GM18907 (cell line): ENCODE measurements around the gene DRD2.

Experiments used
- ATAC-seq: cut with Tn5 transposase; IDR thresholded peaks from one replicate; pipeline ENCODE4 v1.9.1; 2021; ENCODE audit warnings: mild to moderate bottlenecking, moderate library complexity; ENCODE audit not compliant: unreplicated experiment

DRD2 gene

DNA sequence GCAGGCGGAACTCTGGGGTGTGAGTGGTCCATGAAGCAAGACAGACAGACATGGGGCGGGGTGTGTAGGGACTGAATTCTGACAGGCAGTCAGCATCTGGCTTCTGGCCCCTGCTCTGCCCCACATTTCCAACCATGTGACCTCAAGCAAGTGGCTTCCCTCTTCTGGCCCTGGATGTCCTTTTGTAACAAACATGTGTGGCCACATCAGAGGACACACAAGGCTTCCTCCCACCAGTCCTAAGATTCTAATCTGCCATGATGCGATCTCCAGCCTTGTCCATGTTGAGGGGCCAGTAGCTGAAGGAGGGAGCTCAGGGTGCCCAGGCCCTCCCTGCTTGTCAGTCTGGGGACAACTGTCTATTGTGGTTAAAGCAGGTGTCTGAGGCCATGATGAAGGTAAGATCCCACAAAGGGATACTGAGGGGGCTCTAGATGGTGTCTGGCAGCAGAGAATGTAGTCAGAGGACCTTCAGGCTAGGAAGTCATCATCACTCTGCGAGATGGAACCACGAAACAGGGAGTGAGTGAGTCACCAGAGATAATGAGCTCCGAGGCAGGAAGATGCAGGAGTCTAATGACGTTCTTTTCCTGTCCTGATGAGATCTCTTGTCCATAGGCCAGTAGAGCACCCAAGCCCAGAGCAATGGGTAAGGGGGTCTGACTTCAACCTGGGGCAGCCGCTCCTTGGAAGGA, 27.4 kb downstream of the DRD2 start:
- ATAC-seq, result no peak

DNA sequence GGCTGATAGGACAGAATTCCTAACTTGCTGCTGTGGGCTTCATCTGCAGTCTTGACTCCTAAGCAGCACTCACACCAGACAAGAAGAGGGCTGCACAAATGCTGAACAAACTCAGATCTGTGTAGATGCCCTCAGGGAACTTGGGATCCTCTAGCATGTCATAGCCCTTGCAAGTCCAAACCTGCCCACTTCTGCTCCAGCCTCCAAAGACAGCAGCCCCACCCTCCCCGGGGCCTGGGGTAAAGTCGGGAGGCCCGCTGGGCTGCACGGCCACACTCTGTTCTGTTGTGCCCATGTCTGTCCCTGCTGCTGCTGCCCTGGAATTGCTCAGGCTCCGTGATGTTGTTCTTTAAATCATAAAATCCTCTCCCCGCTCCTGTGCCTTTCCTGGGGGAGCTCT, 28.3 kb downstream of the DRD2 start:
- ATAC-seq, result no peak

DNA sequence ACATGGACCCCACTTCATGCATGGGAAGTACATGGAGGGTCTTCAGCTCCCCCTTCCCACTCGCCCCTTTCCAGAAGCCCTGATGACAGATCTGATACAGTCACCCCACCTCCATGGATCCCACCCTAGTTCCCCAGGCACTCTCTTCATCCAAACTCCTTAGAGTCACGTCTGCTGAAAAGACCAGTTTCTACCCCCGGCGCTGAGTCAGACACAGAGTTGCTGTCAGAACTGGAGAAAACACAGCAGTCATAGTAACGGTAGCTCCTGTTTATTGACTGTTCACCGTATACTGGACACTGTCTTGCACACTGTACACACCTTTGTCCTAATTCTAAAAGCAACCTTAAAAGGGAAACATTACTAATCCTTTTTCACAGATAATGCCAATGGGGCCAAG, 29.1 kb downstream of the DRD2 start:
- no peak for ATAC-seq

DNA sequence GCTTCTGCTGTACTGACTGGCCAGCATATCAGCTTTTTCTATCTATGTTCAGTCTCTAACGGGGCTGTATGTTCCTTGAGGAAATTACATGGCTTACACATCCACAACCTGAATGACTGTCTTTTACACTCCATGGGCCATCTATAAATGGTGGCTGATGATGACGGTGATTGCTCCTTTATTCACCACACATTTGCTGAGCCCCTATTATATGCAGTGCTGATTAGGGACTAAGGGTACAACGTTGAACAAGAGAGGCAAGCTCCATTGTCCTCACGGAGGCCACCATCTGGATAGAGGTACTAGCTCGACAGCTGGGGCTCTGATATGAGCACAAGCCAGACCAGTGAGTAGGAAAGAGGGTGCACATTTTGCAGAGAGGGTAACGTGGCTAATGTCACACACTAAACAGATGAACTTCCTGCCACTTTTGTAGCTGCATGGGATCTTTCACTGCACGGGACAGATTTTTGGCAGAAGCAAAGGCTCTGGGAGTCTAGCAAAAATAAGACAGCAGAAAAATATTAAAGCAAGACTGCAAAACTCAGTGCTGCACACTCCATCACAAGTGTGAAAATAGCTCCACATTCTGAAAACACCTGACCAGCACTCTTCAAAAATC, 30.6 kb downstream of the DRD2 start:
- no peak for ATAC-seq

DNA sequence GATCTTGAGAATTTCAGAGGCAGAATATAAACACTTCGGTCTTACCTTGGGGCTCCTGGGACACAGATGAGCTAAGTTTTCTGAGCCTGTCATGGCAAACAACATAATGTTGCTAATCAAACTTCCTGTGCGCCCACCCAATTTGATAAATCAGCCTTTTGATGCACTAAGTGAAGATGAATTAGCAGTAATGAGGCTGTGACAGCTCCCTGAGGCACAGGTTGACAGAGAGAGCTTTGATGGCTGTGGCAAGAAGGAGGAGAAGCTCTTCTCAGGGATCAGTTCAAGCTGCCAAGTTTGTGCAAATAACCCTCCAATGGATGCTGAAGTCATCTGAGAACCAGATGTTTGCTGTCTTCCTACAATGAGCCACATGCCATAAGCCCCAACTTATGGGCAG, 34.4 kb downstream of the DRD2 start:
- no peak for ATAC-seq

DNA sequence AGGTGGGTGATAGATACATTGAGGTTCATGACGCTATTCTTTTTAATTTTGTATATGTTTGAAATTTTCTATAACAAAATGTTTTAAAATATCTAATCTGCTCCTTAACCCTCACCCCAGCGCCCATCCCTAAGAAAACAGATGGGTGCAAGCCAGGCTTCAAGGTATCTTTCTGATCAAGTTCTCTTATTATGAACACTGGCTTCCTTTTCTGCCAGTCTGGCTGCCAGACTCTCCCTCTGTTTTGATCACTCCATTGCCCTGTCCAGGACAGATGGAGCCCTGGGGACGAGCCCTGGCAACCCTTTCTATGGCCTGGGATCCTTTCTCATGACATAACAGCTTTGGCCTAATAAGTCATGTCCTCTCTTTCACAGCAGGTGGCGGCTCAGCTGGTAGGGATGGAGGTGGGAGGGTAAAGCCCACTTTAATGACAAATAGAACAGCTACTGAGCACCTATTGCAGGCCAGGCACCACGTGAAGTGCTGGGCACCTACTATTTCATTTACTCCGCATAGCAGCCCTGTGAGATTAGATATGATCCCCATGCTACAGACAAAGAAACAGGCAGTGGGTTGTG, 38.4 kb downstream of the DRD2 start:
- no peak for ATAC-seq

DNA sequence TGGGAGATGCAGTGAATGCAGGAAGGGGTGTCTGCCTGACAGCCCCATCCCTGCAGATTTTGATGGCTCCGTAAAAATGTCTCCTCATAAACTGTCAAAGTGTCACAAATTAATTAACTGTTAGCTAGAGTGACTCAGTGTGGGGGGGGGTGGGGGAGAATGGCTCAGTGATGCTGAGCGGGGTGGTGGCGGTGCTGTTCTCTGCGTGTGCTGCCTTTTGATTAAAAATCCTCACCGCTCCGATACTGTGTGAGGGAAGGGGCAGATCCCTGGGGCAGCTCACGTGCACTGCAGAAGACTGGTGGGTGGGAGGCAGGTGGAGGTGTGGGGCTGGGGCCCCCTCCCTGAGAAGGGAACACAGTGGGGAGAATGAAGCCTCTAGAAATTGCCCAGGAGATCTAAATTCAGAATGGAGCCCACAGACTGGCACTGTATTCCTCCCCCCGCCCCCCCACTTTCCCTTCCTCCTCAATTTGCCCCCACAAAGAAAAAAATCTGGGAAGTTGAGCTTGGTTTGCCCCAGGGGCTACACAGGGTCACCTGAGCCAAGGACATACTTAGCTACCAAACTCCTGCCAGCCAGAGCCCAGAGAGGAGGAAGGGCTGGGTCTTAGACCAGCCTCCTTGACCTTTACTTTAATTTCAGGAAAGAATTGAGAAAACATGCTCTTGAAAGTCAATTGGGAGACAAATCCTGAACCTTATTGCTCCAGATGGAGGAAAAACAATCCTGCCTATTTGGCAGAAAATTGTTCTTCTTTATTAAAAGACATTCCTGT, 39.8 kb downstream of the DRD2 start:
- ATAC-seq, result no peak

DNA sequence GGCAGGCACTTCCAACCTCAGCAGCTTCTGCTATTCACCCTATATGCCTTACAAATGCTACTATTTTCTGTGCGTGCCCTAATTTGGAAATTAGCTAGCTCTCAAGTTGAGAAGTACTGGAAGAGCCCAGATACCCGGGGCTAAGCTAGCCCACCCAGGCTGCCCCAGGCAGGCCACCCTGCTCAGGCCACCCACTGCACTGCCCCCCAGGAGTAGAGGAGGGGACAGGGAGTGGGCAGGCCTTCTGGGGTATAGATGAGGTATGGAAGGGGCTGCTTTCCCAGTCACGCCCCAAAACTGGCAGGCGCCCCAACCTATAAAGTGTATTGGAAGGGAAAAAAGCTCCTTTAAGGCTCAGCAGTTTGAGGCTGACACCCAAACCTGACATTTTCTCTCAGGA, 43.5 kb downstream of the DRD2 start:
- no peak for ATAC-seq

DNA sequence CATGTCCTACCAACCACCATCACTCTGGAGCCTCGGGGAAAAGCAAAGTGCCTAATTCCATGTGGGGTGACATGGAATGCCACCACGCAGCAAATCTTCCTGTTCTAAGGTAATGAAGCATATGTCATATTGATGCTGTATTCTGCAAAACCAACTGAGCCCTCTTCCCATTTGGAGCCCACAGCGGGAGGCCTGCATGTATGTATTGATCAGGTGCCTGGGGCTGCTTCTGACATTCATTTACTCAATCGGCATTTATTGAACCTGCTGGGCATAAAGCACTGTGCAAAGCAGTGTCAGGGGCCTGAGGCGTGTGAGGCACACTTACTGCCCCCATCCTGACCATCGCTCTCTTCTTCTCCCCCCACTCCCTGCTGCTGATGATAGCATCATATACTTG, 48.5 kb downstream of the DRD2 start:
- no peak for ATAC-seq

DNA sequence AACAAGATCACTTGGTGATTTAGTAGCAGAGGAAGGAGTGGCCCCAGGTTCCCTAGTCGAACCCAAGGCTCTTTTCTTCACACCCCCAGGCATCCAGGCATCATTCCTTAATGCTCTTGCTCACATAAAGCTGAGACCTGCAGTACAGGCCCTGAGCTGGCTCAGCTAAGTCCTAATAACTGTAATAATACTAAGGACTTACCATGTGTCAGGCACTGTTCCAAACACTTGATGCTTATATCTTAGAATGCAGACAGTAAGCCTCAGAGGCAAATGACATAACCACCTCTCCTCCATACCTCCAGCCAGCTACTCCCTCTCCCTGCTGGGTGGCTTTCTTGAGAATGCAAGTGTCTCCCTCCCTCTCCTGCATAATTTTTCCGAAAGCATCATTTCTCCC, 54.4 kb downstream of the DRD2 start:
- ATAC-seq, result no peak

DNA sequence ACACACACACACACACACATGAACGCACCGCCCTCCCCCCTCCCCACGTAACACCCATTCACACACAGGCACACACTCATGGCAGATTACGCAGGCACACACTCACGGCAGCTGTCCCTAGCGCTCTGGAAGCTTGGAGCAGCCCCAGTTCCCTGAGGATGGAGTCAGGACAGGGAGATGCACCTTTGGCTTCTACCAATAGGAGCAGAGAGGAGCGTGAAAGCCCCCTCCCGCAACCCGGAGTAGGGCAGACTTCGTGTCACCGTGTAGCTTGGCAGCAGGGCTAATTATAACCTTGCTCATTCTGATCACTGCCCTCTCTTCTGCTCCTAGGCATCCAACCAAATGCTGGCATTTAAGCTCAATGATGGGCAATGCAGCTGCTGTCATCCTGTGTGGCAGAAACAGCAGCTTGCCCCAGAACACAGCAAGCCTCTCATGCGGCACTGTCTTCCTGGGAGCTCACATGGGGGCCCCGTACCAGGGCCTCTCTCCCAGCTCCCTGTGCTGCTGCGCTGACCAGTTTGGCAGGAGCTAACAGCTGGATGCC, 55.7 kb downstream of the DRD2 start:
- no peak for ATAC-seq

DNA sequence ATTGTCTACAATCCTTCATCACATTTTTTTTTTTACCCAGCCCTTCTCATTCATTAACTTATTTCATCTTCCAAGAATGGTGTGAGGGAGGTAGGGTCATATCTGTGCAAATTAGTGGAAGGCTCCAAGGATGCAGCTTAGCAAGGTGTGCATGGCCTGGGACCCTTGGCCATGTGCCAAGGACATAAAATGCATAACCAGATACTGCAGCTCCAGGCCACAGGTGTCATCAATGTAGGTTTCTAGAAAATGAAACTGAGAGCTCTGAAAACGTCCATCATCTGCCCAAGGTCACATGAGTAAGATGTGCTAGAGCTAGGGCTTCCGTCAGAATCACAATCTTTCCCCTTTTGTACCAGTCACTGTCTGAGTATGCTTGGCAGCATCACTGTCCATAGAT, 57.8 kb downstream of the DRD2 start:
- ATAC-seq, result no peak

DNA sequence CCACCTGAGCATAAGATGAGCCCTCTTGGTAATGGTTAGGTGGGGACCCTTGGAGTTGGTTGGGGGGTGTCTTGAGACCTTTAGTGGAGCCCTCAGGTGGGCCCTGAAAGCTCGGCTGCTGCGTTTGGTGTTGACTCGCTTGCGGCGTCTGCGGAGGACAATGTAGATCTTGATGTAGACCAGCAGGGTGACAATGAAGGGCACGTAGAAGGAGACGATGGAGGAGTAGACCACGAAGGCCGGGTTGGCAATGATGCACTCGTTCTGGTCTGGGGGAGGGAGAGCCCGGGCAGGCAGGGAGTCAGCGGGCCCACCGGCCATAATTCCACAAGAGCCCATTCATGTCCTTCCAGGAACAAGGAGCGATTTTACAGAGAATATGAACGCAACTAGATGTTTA, 59.9 kb downstream of the DRD2 start:
- ATAC-seq, result no peak

DNA sequence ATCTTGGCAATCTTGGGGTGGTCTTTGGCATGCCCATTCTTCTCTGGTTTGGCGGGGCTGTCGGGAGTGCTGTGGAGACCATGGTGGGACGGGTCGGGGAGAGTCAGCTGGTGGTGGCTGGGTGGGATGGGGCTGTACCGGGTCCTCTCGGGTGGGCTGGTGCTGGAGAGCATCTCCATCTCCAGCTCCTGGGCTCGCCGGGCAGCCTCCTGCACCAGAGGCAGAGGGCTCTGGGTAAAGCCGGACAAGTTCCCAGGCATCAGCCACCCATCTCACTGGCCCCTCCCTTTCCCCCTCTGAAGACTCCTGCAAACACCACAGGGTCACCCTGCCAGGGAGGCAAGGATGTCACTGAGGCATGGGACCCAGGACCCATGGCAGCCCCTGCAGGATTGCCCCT, 62.5 kb downstream of the DRD2 start:
- ATAC-seq, result no peak

DNA sequence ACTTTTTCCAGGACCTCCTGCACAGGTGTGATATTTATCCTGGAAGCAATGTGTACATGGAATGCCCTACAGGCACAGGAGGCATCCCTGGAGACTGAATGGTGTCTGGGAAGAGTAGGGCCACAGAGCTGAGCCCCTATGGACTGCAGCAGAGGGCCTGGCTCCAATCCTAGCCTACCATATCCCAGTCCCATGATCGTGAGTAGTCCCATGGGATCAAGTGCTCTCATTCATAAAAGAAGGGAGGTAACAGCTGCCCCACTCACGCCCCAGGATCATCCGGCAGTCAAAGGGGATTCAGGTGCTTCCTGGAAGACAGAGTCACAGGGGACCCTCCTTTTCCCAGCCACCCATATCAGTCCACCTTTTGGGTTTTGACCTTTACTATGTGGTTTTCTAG, 63.7 kb downstream of the DRD2 start:
- no peak for ATAC-seq

DNA sequence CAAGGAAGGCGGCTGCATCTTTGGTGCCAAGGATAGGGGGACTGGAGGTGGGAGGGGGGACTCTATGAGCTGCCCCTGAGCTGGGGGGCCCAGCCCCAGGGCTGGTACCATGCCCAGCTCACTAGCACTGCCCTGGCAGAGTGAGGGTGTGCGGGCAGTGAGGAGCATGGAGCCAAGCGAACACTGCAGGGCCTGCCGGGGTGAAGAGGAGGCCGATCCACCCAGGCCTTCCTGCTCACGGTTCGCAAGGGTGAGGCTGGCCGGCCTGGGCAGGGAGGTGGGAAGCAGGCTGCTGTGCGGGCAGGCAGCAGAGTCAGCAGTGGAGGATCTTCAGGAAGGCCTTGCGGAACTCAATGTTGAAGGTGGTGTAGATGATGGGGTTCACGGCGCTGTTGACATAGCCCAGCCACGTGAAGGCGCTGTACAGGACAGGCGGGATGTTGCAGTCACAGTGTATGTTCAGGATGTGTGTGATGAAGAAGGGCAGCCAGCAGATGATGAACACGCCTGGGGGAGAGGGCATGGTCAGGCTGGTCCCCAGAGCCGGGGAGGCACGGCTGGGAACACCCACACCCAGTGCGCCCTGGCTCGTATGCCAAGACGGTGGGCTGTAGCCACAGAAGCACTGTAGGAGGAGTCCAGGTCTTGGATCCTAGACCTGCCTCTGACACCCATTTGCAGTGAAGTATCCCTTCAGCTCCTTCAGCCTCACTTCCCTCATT, 64.6 kb downstream of the DRD2 start:
- no peak for ATAC-seq

DNA sequence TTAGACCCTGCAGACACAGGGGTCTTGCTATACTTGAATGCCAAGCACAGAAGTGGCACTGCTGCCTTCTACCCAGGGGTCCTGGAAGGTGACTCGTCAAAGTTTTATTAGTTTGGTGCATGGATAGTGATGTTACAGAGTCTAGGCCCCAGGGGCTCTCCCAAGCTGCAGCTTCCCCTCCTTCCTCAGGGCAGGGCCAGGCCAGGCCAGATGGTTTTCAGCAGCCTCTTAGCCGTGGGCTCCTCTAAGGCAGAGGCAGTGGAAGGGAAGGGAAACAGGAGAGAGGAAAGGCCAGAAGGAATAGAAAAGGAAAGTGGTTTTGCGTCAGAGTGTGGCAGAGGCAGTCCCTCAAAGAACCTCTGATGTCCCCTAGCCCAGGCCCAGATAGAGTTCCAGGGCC, 65.7 kb downstream of the DRD2 start:
- ATAC-seq, result no peak

DNA sequence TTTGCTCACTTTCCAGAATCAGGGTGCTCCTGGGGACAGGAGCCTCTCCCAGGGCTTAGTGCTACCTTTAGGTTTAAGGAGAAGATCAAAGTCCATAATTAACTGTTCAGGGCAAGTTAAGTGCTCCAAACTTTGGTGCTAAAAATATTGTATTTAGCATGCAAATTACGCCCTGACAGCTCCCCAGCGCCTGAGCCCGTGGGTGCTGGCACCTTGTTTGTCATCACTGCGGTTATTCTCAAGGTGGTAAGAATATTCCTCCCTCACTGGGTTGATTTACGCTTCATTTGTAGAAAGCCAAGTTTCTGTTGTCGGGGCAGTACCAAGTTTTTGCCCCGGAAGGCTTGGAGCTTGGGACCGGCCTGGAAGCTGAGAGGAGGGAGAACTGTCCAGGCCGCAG, 66.3 kb downstream of the DRD2 start:
- no peak for ATAC-seq

DNA sequence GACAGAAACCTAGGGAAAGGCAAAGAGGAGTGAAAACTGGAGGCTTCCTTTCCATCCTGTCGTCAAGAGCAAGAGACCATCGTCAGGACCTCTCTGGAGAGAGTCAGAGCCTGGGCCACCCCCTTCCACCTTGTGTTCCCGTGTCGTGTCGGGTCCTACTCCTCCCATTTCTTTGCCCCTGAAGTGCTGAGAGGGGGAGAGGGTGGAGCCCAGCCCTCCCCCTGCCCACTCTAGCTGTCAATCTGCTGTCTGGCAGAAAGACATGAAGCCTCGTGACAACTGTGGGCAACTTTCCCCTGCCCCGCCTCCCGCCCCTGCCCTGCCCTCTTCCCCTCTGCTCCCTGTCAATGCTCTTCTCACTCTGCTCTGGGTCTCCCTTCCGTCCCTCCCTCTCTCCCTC, 67.0 kb downstream of the DRD2 start:
- ATAC-seq, result no peak

DNA sequence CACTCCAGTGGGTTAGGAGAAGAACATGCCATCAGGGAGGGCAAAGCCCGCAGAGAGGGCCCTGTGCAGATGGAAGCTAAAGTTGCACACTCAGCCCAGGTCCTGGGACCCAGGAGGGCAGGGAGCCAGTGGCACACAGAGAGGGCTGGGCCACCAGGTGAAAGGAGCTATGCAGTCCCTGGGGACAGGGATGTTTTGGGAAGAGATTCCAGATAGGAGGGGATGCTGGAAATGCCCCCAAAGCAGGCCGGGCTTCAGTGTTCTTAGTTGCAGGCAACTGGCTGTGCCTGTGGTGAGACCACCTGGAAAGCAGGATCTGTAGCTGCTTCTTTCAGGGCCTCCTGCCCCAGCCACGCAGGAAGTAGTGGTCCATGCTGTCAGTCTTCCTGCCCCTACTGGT, 68.0 kb downstream of the DRD2 start:
- ATAC-seq, result no peak
